Measurements from ENCODE around the gene IL1R1.
"Not testable (repeated sequence)": the region's sequence is repeated elsewhere in the genome, so short reads cannot be mapped to it uniquely, and the experiment has no call there.

Gene IL1R1, protein sequence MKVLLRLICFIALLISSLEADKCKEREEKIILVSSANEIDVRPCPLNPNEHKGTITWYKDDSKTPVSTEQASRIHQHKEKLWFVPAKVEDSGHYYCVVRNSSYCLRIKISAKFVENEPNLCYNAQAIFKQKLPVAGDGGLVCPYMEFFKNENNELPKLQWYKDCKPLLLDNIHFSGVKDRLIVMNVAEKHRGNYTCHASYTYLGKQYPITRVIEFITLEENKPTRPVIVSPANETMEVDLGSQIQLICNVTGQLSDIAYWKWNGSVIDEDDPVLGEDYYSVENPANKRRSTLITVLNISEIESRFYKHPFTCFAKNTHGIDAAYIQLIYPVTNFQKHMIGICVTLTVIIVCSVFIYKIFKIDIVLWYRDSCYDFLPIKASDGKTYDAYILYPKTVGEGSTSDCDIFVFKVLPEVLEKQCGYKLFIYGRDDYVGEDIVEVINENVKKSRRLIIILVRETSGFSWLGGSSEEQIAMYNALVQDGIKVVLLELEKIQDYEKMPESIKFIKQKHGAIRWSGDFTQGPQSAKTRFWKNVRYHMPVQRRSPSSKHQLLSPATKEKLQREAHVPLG

DNA sequence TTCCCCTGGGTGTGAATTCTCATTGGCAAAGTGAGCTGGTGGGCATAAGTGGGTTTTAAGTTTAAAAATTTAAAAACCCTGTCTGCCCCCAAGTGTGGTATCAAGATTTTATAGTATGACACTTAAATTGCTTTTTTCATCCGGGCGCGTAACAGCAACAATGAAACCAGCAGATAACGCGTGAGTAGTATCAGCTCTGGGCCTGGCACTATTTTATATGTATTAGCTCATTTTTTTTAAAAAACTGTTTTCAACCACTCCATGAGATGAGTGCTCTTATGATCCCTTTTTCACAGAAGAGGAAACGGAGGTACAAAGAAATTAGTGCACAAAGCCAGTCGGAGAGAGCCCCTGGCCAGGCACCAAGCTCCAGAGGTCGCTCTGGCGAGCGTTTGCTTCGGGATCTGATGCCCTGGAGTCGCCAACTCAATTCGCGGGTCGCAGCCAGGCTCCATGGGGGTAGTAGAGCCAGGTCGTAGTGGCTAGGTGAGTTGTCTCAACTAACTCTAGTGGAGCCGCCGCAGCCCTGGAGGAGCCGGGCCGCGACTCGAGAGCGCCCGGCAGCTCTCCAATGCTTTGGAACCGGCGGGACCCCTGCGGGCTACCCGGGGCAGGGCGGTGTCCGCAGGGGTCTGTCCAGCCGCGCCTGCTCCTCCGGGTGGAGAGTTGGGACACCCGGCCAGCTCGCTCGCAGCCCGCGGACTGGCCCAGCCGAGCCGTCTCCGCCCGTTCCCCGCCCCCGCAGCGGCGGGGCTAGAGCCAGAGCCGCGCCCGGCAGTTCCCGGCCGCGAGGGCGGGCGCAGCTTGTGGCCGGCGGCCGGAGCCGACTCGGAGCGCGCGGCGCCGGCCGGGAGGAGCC, at the start of gene IL1R1:
IL1R1 (plus strand) TSS at position 777 of the 859 bp plus-strand sequence. CDS start 14,979 bp downstream, outside the sequence.
- peak; percentile 54 for DNase-seq (ENCODE audit: low spot score)

DNA sequence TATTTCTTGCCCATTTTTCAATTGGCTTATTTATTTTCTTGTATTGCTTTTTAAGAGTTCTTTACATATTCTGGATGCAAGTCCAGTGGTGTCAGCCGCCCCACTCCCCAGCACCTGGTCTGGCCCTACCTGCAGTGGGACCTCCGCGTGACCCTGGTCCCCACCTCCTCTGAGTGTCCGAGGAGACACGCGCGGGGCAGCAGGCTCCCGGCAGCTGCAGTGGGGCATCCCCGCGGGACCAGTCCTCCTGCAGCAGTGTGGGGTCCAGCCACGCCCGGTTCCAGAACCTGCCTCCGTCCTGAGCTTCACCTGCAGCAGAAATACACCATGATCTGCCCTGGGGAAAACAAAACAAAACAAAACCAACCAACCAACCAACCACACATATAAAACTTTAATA, 48.9 kb upstream of the IL1R1 start:
- DNase-seq (ENCODE audit: low spot score): no peak

DNA sequence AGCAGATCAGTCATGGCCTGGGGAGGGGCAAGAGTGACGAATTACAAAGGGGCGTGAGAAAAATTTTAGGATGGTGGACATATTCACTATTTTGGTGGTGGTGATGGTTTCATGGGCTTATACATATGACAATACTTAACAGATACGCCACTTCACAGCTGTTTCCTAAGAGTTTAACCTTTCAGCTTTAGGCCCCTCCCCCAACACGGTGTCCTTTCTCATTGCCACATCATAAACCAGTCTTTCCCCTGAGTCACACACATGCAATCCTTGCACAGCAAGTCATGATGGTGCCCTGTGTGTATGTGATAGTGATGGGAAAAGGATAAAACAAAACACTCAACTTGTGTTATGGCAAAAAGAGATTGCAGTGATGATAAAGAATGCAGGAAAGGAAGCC, 47.6 kb upstream of the IL1R1 start:
- peak; percentile 52 for DNase-seq (ENCODE audit: low spot score)

DNA sequence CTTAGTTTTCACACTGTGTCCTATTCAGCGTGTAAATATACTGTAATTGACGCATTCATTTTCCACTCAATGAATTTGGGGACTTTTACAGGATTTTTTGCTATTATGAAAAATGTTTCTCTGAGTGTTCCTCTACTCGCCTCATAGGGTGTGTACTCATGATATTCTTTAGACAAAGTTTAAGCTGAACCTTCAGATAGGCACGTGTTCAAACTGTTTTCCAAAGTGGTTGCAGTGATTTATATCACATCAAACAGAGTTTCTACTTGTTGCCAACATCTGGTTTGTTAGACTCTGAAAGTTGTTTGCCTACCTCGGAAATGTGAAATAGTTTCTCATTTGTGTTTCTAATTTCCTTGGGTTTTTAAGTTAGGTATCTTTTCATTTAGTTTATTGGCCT, 46.4 kb upstream of the IL1R1 start:
- no peak for DNase-seq (ENCODE audit: low spot score)

DNA sequence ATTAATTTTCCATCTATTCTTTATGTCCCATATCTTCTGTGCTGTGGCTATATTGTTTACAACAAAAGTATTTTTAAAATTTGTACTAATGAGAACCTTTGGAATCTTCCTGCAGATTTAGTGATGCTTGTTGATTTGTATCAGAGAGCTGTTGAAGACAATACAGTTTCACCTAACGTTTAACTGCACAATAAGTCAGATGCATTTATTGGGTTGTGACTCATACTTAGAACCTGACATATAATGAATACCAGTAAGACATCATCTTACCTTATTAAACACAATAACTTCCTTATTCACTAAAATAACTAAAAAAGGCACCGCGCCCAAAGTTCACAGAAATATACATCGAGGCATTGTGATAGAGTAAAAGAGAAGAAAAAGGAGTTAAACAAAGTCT, 43.8 kb upstream of the IL1R1 start:
- DNase-seq (ENCODE audit: low spot score): no peak

DNA sequence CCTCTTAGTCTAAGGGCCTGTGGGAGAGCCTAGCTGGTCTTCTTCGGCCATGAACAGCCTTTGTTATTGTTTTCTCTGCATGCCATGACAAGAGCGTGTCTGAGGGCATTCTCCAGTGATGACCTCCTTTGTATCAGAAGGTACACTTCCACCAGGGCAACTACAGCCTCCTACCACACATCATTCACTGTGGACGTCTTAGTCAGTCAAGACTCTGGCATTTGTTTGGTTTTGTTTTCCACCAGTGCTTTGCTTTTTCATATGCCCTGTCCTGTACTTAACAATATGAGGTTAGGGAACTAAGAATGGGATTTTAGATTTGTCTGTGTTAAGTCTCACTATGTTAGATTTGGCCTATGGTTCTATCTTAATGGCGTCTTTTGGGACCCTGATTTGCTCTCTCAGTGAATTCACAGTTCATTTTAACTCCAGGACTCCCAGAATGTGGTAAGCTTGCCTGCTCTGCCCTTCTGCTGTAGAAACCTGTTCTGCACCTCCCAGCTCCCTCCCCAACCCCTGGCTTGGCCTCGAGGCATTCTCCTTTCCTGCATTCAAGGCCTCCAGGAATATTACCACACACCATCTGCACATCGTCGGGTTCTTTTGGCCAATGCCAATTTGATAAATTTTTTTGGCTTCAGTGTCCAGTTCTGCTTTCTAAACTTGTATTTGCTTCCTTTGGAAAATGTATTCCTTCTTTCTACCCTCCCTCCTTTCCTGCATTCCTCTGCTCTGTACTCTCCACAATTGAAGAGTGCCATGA, 42.8 kb upstream of the IL1R1 start:
- no peak for DNase-seq (ENCODE audit: low spot score)

DNA sequence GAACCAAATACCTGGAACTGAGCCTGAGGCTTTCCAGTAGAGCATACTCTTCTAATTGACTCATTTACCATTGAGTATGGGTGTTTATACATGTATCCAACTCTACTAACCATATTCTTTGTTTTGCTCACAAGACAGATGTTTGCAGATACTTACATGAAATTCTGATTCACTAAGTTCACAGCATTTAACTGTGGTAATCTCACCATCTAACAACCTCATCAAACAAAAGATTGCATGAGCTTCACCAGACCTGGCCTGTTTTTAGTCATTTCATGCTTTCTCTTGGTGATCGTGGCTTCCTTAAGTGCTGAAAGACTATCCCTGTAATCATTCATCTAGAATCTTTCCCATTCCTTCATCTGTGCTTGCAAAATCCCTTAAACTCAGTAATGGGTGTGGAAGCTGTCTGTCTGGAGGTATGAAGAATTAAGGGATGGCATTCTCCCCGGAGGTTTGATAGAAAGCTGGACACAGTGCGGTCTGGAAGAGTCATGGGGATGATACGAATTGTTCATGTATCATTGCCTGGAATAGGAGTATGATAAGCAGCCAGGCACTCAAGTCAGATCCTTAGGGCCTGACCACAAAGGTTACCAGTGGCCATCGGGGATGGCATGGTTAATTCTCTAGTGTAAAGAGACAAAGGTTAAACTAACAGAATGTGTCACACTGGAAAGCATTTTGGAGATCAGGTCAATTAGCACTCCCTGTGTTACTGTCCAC, 42.0 kb upstream of the IL1R1 start:
- no peak for DNase-seq (ENCODE audit: low spot score)

DNA sequence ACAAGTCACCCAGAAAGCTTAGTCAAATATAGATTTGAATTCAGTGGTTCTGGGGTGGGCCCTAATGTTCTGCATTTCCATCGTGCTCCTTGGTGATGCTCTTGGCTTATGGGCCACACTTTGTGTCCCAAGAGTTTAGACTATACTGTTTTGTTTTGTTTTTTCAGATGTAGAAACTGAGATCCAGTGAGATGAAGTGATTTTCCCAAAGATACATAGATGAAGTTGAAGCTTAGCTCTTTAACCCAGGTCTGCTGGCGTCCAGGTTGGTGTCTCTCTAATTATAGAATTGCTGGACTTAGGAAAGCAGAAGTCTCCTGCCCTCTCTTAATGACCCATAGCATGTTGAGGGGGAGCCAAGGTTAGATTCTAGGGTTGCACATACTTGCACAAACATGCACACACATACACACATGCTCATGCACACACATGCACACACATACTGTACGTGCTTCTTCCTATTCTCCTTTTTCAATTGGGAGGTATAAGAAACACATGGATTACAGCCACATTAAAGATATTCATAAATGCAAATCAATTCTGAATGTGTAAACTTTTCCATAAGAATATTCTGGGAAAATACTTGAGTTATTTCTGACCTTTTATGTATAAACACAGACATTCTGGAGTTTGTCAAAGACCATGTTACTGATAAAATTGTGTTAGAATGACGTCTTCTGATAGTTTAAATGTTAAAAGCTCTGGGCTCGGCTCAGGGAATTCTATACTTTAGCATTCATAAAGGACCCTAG, 41.3 kb upstream of the IL1R1 start:
- no peak for DNase-seq (ENCODE audit: low spot score)

DNA sequence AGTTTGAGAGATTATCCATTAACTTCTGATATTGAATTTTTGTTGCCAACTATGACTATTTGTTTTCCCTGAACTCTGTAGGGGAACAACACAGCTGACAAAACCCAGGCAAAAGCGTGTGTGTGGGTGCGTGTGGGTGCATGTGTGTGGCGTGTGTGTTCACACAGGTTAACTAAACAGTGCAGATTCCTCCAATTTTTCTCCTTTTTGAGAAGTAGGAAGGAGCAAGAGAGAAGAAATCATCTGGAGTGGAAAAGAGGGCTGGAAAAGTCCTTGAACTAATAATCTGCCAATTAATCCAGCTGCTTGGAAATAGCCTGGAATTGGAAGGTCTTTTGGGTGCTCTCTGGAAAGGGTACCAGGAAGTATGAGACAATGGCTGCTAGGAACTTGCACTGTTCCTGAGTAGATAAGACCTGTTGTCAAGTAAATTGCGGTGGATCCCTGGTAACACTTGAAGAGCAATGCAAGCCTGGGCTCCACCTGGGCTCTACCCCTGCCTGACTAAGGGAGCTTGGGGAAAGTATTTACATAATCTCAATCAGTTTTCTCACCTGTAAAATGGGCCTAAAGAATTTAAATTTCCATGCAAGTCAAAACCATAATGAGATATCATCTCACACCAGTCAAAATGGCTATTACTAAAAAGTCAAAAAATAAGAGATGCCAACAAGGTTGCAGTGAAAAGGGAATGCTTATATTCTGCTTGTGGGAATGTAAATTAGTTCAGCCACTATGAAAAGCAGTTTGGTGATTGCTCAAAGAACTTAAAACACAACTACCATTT, 40.5 kb upstream of the IL1R1 start:
- no peak for DNase-seq (ENCODE audit: low spot score)

DNA sequence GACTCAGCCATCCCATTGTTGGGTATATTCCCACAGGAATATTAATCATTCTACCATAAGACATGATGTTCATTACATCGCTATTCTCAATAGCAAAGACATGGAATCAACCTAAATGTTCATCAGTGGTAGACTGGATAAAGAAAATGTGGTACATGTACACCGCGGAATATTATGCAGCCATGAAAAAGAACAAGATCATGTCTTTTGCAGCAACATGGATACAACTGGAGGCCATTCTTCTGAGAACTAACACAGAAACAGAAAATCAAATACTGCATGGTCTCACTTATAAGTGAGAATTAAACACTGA, 40.0 kb upstream of the IL1R1 start:
- DNase-seq (ENCODE audit: low spot score): not testable (repeated sequence)

DNA sequence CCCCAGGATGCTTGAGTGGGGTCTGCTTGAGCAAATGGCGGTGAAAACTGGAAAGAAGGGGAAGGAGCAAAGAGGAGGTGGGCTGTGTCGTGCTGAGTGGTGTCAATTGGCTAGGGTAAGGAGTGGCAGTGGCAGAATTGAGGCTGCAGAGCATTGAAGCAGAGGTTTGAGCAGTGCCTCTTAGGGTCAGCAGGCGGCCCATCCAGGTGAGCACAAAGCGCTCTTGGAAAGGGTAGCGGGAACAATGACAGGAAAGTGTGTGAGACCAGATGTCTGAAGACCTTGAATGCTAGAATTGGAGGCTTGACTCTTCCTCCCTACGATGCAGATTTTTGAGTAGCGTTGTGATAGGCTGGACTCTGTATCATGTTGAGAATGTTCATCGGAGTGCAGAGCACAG, 39.3 kb upstream of the IL1R1 start:
- DNase-seq (ENCODE audit: low spot score): no peak

DNA sequence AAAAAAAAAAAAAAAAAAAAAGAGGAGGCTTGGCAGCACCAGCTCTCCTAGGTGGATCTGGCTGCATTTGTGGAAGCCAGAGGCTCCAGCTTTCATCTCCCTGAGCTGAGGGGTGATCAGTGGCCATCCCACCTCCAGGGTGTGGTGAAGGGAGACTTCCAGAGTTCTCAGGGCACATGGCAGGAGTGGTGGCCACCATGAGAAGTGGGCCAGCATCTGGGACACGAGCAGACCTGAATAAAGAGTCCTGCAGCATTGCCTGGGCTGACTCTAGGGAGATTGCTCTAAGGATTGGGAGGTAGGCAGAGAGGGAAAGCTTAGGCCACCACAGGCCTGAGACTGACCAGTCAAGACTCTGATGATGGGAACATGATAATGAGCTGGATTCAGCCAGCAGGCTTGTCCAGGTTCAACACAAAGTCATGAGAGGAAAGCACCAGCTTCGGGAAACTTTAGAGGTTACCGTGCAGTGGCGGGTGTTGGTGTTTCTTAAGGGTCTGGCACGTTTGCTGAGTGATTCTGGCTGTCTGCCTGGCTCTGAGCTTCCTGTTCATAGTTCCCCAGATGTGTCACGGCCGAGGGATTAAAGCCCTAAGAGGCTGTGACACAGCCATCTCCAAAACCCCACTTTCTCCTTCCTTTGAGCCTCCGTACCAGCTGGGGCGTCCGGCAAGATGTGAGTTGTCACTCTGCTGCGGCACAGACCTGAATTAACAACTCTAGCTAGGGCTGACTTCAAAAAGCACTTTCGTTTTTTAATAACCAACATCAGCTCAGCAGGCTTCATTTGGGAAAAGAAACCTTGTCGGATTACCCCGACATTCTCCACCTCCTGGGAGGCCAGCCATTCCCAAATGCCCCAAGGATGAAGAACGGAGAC, 38.3 kb upstream of the IL1R1 start:
- DNase-seq (ENCODE audit: low spot score): no peak

DNA sequence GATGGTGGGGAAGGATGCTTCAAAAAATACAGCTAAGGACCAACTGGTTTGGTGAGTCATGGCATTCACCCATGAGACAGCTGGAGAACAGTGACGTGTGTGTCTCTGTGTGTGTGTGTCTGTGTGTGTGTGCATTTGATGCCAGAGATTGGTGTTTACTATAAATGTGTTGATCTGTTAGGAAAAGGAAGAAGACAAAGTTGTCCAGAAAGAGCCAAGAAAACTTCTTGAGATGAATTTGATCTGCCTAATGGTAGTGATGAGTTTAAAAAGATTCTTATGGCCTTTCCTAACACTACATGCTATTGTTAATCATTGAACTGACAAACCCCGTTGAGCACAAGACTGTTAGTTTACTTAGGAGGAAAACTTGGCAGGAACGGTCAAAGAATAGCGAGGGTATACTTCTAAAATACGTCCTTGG, 36.4 kb upstream of the IL1R1 start:
- no peak for DNase-seq (ENCODE audit: low spot score)

DNA sequence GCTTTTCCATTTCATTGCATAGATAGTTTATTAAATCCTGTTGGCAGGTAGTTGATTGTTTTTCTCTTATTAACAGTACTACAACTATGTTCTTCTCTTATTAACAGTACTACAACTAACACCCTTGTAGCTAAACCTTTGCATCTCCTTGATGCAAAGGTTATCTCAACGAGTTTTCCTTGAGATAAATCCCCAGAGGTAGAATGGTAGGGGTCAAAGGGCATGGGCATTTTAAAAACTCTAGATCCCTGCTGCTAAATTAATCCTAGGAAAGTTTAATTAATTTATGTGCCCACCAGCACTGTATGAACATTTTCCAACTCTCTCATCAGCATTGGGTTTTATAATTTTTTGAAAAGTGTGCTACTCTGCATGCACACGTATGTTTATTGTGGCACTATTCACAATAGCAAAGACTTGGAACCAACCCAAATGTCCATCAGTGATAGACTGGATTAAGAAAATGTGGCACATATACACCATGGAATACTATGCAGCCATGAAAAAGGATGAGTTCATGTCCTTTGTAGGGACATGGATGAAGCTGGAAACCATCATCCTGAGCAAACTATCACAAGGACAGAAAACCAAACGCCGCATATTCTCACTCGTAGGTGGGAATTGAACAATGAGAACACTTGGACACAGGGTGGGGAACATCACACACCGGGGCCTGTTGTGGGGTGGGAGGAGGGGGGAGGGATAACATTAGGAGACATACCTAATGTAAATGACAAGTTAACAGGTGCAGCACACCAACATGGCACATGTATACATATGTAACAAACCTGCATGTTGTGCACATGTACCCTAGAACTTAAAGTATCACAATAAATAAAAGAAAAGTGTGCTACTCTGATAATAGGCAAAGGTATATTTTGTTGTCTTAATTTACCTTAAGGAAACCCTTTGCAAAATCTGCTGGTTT, 35.5 kb upstream of the IL1R1 start:
- not testable (repeated sequence) for DNase-seq (ENCODE audit: low spot score)

DNA sequence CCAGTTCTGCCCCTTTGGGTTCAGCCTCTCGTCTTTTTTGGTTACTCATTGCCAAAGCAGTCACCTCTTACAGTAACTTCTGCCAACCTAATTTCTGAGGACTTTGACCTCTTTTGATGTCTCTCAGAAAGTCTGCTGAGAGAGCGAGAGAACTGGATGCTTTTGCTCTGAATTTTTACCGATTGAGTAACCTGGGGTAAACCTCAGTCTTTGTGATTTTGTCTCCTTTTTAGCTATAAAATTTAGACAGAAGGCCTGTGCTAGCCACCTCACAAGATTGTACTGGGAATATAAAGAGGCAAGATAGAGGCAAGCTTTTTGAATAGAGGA, 34.8 kb upstream of the IL1R1 start:
- DNase-seq (ENCODE audit: low spot score): no peak

DNA sequence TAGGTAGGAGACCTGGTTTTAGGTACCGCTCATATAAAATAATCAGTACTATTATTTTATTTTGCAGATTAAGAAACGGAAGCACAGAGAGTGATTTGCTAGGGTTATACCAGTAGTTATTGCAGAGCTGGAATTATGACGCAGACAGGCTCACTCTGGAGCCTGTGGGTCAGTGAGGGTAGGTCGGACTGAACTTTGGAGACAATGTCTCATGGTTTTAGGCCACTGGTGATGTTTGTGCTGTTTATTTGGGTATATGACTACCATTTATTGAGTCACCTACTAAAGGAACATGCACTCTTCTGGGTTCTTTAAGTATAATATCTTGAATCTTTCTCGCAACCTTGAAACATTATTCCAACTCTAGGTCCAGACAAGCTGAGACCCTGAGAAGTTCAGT, 33.5 kb upstream of the IL1R1 start:
- no peak for DNase-seq (ENCODE audit: low spot score)

DNA sequence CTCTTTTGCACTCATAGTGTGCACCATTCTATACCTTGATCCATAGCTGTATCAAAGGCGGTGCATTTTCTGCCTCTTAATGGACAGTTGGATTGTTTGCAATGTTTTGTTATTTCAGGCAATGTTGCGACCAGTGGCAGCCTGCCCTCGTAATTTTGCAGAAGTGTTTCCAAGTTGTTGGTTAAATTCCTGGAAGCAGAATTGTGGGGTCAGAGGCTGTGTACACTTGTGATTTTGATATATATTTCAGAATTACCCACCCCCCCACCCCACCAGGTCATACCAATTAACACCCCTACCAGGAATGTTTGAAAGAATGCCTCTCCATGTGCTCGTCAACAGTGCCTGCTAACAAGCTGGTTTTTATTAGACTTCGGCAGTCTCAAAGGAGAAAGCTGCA, 32.4 kb upstream of the IL1R1 start:
- DNase-seq (ENCODE audit: low spot score): no peak

All from SW480 (cell line).